DND-41 (cell line): ENCODE measurements around the gene WASF1.

ENCODE experiments used
- ATAC-seq: fragments of 200-7000 bp; cut with Tn5 transposase; 3 replicates; pipeline ENCODE4 v1.9.1; 2021; ENCODE audit warnings: low read depth; ENCODE audit not compliant: insufficient read depth
- DNase-seq: peaks from one replicate; pipeline ENCODE4 v3.0.0-alpha.2; 2020
- H2AFZ ChIP-seq: 2 replicates; pipeline ENCODE4 v1.6.0; 2012; ENCODE audit warnings: low read depth, low read length
- H3K27ac ChIP-seq: 2 replicates; pipeline ENCODE4 v1.5.1; 2012; ENCODE audit warnings: low read length, inconsistent platforms
- H3K27me3 ChIP-seq: fragments of 200-600 bp; sonication (generic); 2 replicates; pipeline ENCODE4 v1.6.0; 2012; ENCODE audit warnings: low read length, mild to moderate bottlenecking, inconsistent platforms; ENCODE audit not compliant: insufficient read depth, poor library complexity
- H3K36me3 ChIP-seq: 2 replicates; pipeline ENCODE4 v1.5.1; 2012; ENCODE audit warnings: low read length, inconsistent platforms; ENCODE audit not compliant: insufficient read depth
- H3K4me1 ChIP-seq: 2 replicates; pipeline ENCODE4 v1.5.1; 2012; ENCODE audit warnings: mild to moderate bottlenecking, low read length; ENCODE audit not compliant: insufficient read depth
- H3K4me2 ChIP-seq: 2 replicates; pipeline ENCODE4 v1.6.0; 2012; ENCODE audit warnings: mild to moderate bottlenecking, moderate library complexity, low read length, inconsistent platforms; ENCODE audit not compliant: insufficient read depth
- H3K4me3 ChIP-seq, 2 experiments: fragments of 200-600 bp in 1 of 2; shearing (Covaris generic) in 1 of 2; 2 replicates each; pipeline ENCODE4 v1.5.1; 2012 to 2016; ENCODE audit warnings: inconsistent platforms in 2 of 2, low read length in 2 of 2, mild to moderate bottlenecking in 2 of 2, low read depth in 1 of 2, moderate library complexity in 1 of 2
- H3K79me2 ChIP-seq: 2 replicates; pipeline ENCODE4 v1.6.0; 2012; ENCODE audit warnings: low read length, inconsistent platforms; ENCODE audit not compliant: insufficient read depth
- H3K9ac ChIP-seq: 2 replicates; pipeline ENCODE4 v1.6.0; 2012; ENCODE audit warnings: low read depth, mild to moderate bottlenecking, inconsistent platforms, low read length, moderate library complexity
- H3K9me3 ChIP-seq: 2 replicates; pipeline ENCODE4 v1.5.1; 2012; ENCODE audit warnings: low read length, moderate library complexity, mild to moderate bottlenecking, inconsistent platforms; ENCODE audit not compliant: insufficient read depth, severe bottlenecking
- H4K20me1 ChIP-seq: 2 replicates; pipeline ENCODE4 v1.6.0; 2012; ENCODE audit warnings: low read length; ENCODE audit not compliant: insufficient read depth
- EZH2 ChIP-seq: IDR thresholded peaks from 3 replicates; pipeline ENCODE4 v1.6.1; 2012; ENCODE audit warnings: borderline replicate concordance, low read depth, mild to moderate bottlenecking, moderate library complexity, low read length, inconsistent platforms; ENCODE audit not compliant: severe bottlenecking
- TF ChIP-seq, protein P1 (sequence below): IDR thresholded peaks from 2 replicates; pipeline ENCODE4 v1.5.1; 2012; ENCODE audit warnings: borderline replicate concordance, low read length, moderate library complexity, mild to moderate bottlenecking; ENCODE audit not compliant: poor library complexity, severe bottlenecking; ENCODE audit errors: extremely low read depth

Gene WASF1

DNA sequence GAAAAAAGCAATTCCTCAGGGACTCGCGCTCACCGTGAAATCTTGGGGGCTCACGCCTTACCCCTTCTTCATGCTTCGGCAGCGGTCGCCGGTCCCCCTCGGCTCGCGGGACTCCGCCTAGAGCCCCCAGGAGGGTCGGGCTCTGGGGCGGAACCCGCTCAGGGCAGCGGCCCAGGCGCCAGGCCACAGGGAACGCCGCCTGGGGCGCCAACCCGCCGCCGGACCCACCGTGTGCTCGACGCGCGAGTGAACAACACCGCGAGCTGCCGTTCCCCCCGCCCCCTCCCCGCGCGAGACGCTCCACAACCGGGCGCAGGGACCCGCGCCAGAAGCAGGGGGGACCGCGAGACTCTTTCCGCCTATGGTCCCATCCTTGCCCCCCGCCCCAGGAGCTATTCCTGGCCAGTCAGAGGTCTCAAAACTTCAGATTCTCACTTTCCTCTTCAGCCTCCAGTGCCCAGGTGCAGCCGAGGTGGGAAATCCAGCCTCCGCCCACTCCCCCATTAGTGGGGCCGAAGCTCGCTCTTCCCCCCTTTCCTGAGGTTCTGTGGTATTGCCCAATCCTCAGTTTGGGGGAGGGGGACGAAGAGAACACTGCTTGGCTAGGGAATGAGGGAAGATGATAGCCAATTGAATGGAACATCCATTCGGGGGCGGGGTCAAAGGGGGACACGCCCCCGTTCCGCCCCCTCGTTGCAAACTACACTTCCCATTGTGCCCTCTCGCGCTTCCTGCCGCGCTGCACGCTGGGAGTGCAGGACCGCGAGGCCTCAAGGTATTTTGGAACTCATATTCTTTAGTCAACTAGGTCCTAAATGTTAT, at the start of gene WASF1:
Gene WASF1, minus strand, starts transcription at position 265 of the 822 bp plus-strand sequence. CDS start 52,069 bp downstream, outside the sequence.
- peaks cover 20% of the 10 kb centered on the region; the same call in 1 of the 2 replicates for H4K20me1 ChIP-seq
- peaks cover 72% of the 10 kb centered on the region for H3K79me2 ChIP-seq
- TF ChIP-seq EZH2: no peak
- TF ChIP-seq, protein P1, sequence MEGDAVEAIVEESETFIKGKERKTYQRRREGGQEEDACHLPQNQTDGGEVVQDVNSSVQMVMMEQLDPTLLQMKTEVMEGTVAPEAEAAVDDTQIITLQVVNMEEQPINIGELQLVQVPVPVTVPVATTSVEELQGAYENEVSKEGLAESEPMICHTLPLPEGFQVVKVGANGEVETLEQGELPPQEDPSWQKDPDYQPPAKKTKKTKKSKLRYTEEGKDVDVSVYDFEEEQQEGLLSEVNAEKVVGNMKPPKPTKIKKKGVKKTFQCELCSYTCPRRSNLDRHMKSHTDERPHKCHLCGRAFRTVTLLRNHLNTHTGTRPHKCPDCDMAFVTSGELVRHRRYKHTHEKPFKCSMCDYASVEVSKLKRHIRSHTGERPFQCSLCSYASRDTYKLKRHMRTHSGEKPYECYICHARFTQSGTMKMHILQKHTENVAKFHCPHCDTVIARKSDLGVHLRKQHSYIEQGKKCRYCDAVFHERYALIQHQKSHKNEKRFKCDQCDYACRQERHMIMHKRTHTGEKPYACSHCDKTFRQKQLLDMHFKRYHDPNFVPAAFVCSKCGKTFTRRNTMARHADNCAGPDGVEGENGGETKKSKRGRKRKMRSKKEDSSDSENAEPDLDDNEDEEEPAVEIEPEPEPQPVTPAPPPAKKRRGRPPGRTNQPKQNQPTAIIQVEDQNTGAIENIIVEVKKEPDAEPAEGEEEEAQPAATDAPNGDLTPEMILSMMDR: no peak
- ATAC-seq: peak; percentile 86
- H3K36me3 ChIP-seq: peaks cover 7% of the 10 kb centered on the region; the same call in 1 of the 2 replicates
- H3K4me2 ChIP-seq: peak within 1 kb of the TSS; percentile 98
- H3K9me3 ChIP-seq: no peaks in the 10 kb centered on the region
- peak within 1 kb of the TSS; percentile 52 to 74 for H3K4me3 ChIP-seq
- peak within 1 kb of the TSS; percentile 81 for H3K9ac ChIP-seq
- peak within 1 kb of the TSS; percentile 89 for H3K27ac ChIP-seq
- peaks cover 49% of the 10 kb centered on the region for H3K4me1 ChIP-seq
- no peaks in the 10 kb centered on the region for H3K27me3 ChIP-seq
- H2AFZ ChIP-seq: peak within 1 kb of the TSS; percentile 82
- DNase-seq: peak; percentile 95

DNA sequence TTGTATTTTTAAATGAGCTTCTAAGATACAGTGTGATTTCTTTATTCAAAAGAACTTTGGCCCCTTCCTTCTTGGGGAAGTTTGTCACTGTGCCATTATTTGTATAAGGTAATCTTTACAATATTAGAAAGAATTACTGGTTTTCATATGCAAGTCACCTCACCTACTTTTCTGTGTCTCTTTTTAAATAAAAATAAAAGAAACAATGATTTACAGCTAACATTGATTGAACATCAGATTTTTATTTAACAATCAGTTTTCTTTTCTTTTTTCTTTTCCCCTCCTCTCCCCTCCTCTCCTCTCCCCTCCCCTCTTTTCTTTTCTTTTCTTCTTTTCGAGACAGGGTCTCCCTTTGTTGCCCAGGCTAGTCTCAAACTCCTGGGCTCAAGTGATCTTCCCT, 46.8 kb upstream of the WASF1 start:
- ATAC-seq: no peak
- H3K36me3 ChIP-seq: peaks cover 48% of the 10 kb centered on the region

DNA sequence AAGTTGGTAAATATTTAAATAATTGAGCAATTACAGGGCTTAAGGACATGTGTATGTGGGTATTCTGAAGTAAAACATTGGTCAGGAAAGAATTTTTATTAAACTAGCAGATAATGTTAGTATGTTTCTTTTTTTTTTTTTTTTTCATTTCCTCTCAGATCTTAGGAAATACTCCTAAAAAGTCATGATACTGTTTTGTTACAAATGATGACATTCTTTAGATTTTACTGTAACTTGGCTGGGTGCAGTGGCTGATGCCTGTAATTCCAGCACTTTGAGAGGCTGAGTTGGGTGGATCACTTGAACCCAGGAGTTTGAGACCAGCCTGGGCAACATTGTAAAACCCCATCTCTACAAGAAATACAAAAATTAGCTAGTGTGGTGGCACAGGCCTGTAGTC, 42.3 kb upstream of the WASF1 start:
- Histone ChIP-seq H3K9ac (no peak overlapping the region), H3K4me3 (no peak overlapping the region), H3K4me2 (no peak overlapping the region), H4K20me1 (no peaks in the 10 kb centered on the region), H2AFZ (no peak overlapping the region), H3K27me3 (no peaks in the 10 kb centered on the region), H3K79me2 (no peaks in the 10 kb centered on the region), H3K27ac (no peak overlapping the region), H3K4me1 (no peaks in the 10 kb centered on the region), H3K36me3 (peaks cover 64% of the 10 kb centered on the region; the same call in 1 of the 2 replicates), H3K9me3 (no peaks in the 10 kb centered on the region)
- DNase-seq (no peak), ATAC-seq (no peak)
- TF ChIP-seq, protein P1: no peak
- no peak for TF ChIP-seq EZH2

More for the DNA sequence above, 46.8 kb upstream of the WASF1 start:
- H3K27ac ChIP-seq: no peak overlapping the region
- DNase-seq: no peak
- no peak overlapping the region for H3K4me3 ChIP-seq
- no peak overlapping the region for H2AFZ ChIP-seq
- TF ChIP-seq, protein P1: no peak
- TF ChIP-seq EZH2: no peak
- H3K79me2 ChIP-seq: no peaks in the 10 kb centered on the region
- H3K27me3 ChIP-seq: no peaks in the 10 kb centered on the region
- no peaks in the 10 kb centered on the region for H3K4me1 ChIP-seq
- no peak overlapping the region for H3K4me2 ChIP-seq
- H3K9me3 ChIP-seq: no peaks in the 10 kb centered on the region
- no peaks in the 10 kb centered on the region for H4K20me1 ChIP-seq
- no peak overlapping the region for H3K9ac ChIP-seq
